Keratinocyte (primary cell): Measurements from ENCODE around the gene CDH13.

Experiments
- CTCF ChIP-seq, 3 experiments: IDR thresholded peaks in 1 of 3; conservative IDR thresholded peaks in 1 of 3; optimal IDR thresholded peaks in 1 of 3; 2 replicates in 2 of 3; 3 replicates in 1 of 3; pipeline versions ENCODE3 to v1.5.1; 2011; ENCODE audit warnings: low read length in 3 of 3, mild to moderate bottlenecking in 3 of 3, moderate library complexity in 2 of 3, control low read depth in 1 of 3, inconsistent platforms in 1 of 3; ENCODE audit not compliant: insufficient read depth in 2 of 3; ENCODE audit errors: extremely low read depth in 1 of 3
- EZH2 ChIP-seq: IDR thresholded peaks from one replicate; pipeline ENCODE4 v1.6.1; 2012; ENCODE audit warnings: inconsistent platforms, mild to moderate bottlenecking, low read length, moderate library complexity

- no peak for TF ChIP-seq CTCF (optimal IDR thresholded peaks at IDR 0.05 in 1 of 3, IDR thresholded peaks at IDR 0.05 in 1 of 3, conservative IDR thresholded peaks at IDR 0.05 in 1 of 3; ENCODE audit: extremely low read depth in 1 of 3, insufficient read depth in 2 of 3, low read length in 3 of 3)
- no peak for TF ChIP-seq EZH2
Measured at GRCh38 chr16:83145297-83145696, 518.5 kb downstream of the CDH13 start.
